ENCODE results near the gene CIROP.

GRCh38 chr14:23052671-23053070 is 52.1 kb downstream of the CIROP start:
- TF ChIP-seq CTCF (IDR thresholded peaks at IDR 0.05): no peak
- TF ChIP-seq POLR2A (IDR thresholded peaks at IDR 0.05): no peak

Measured in testis (tissue), 2 donors.